IMR-90 (cell line): ENCODE data around the gene EDN2. TPM values are rescaled to one million over a fixed set of nuclear protein-coding genes. Genes with fewer than 3 reads are reported as not detected.

Experiments used
- ATAC-seq: fragments of 200-7000 bp; cut with Tn5 transposase; 2 replicates; pipeline ENCODE4 v1.9.1; 2020; ENCODE audit warnings: low read depth, mild to moderate bottlenecking, moderate library complexity
- BruUV-seq: library from RNA; stranded (reverse); fragments of 400-500 nt; replicated peaks from 2 replicates; lab custom pipeline; 2021; lab: Mats Ljungman, UMichigan
- CTCF ChIA-PET: fragments of 300-600 bp; formaldehyde crosslinking; extraction: SDS; loops from one replicate; lab custom pipeline; 2021; ENCODE audit warnings: antibody characterized with exemption; lab: Yijun Ruan, JAX
- POLR2A ChIA-PET: fragments of 300-600 bp; sonication (Branson Sonifier 250); formaldehyde crosslinking; loops from one replicate; lab custom pipeline; 2022; ENCODE audit warnings: antibody characterized with exemption; ENCODE audit not compliant: unreplicated experiment; lab: Charles Lee
- DNase-seq: peaks from one replicate; pipeline ENCODE4 v3.0.0; 2013
- H2AFZ ChIP-seq: replicated peaks from 2 replicates; pipeline ENCODE3; 2013; ENCODE audit warnings: low read length, mild to moderate bottlenecking; ENCODE audit not compliant: poor library complexity
- H2AK5ac ChIP-seq: 2 replicates; pipeline ENCODE4 v1.6.1; 2013; ENCODE audit warnings: low read depth, low read length, inconsistent platforms
- H2AK9ac ChIP-seq: replicated peaks from 2 replicates; pipeline ENCODE3; 2013; ENCODE audit warnings: mild to moderate bottlenecking, low read depth, low read length, moderate library complexity; ENCODE audit not compliant: poor library complexity
- H2BK120ac ChIP-seq: 2 replicates; pipeline ENCODE4 v1.6.1; 2013; ENCODE audit warnings: low read depth, low read length, inconsistent platforms
- H2BK15ac ChIP-seq: 3 replicates; pipeline ENCODE4 v1.6.1; 2013; ENCODE audit warnings: low read depth, low read length, inconsistent platforms
- H2BK20ac ChIP-seq: 2 replicates; pipeline ENCODE4 v1.6.1; 2013; ENCODE audit warnings: low read depth, mild to moderate bottlenecking, inconsistent platforms, low read length, moderate library complexity
- H2BK5ac ChIP-seq: 2 replicates; pipeline ENCODE4 v1.6.1; 2013; ENCODE audit warnings: mild to moderate bottlenecking, low read depth, low read length, inconsistent platforms; ENCODE audit not compliant: poor library complexity, severe bottlenecking
- H3K14ac ChIP-seq: replicated peaks from 2 replicates; pipeline ENCODE4 v1.6.1; 2013; ENCODE audit warnings: low read depth, low read length, inconsistent platforms
- H3K18ac ChIP-seq: 2 replicates; pipeline ENCODE4 v1.6.1; 2013; ENCODE audit warnings: low read depth, low read length, control low read depth
- H3K23ac ChIP-seq: 2 replicates; pipeline ENCODE4 v1.6.1; 2013; ENCODE audit warnings: low read depth, low read length, inconsistent platforms
- H3K27ac ChIP-seq: 2 replicates; pipeline ENCODE4 v1.5.1; 2013; ENCODE audit warnings: mild to moderate bottlenecking, control low read depth, low read length; ENCODE audit not compliant: insufficient read depth
- H3K27me3 ChIP-seq: 2 replicates; pipeline ENCODE4 v1.6.1; 2013; ENCODE audit warnings: low read length; ENCODE audit not compliant: control insufficient read depth, insufficient read depth
- H3K36me3 ChIP-seq: 2 replicates; pipeline ENCODE4 v1.6.1; 2013; ENCODE audit warnings: low read length, mixed read lengths; ENCODE audit not compliant: control insufficient read depth, insufficient read depth
- H3K4ac ChIP-seq: 2 replicates; pipeline ENCODE4 v1.6.1; 2013; ENCODE audit warnings: low read depth, low read length, inconsistent platforms
- H3K4me1 ChIP-seq: 2 replicates; pipeline ENCODE4 v1.6.1; 2013; ENCODE audit warnings: low read length, mixed read lengths; ENCODE audit not compliant: control insufficient read depth, insufficient read depth
- H3K4me2 ChIP-seq: 2 replicates; pipeline ENCODE4 v1.6.1; 2013; ENCODE audit warnings: low read depth, mild to moderate bottlenecking, control low read depth, low read length, moderate library complexity
- H3K4me3 ChIP-seq: 2 replicates; pipeline ENCODE4 v1.5.1; 2013; ENCODE audit warnings: low read depth, mild to moderate bottlenecking, control low read depth, low read length, moderate library complexity; ENCODE audit not compliant: insufficient read depth
- H3K56ac ChIP-seq: 2 replicates; pipeline ENCODE4 v1.6.1; 2013; ENCODE audit warnings: low read length, inconsistent platforms; ENCODE audit not compliant: insufficient read depth; ENCODE audit errors: extremely low read depth
- H3K79me1 ChIP-seq, 2 experiments: 2 replicates each; pipeline ENCODE4 v1.6.1; 2013; ENCODE audit warnings: low read length in 2 of 2, inconsistent platforms in 1 of 2, low read depth in 1 of 2
- H3K9ac ChIP-seq: 2 replicates; pipeline ENCODE4 v1.6.1; 2013; ENCODE audit warnings: low read depth, low read length, control low read depth
- H3K9me1 ChIP-seq: 2 replicates; pipeline ENCODE4 v1.6.1; 2013; ENCODE audit warnings: low read length, inconsistent platforms; ENCODE audit not compliant: insufficient read depth
- H3K9me3 ChIP-seq: 2 replicates; pipeline ENCODE4 v1.6.1; 2013; ENCODE audit warnings: low read length; ENCODE audit not compliant: control insufficient read depth, insufficient read depth
- H4K20me1 ChIP-seq: 2 replicates; pipeline ENCODE4 v1.6.1; 2013; ENCODE audit warnings: low read length, inconsistent platforms; ENCODE audit not compliant: insufficient read depth
- H4K5ac ChIP-seq: 2 replicates; pipeline ENCODE4 v1.6.1; 2013; ENCODE audit warnings: mild to moderate bottlenecking, low read depth, low read length, control low read depth
- H4K8ac ChIP-seq, 2 experiments: 2 replicates each; pipeline ENCODE4 v1.6.1; 2013; ENCODE audit warnings: low read depth in 2 of 2, low read length in 2 of 2, control low read depth in 1 of 2, inconsistent platforms in 1 of 2
- H4K91ac ChIP-seq: 2 replicates; pipeline ENCODE4 v1.6.1; 2013; ENCODE audit warnings: low read depth, low read length, inconsistent platforms; ENCODE audit not compliant: insufficient read depth
- BHLHE40 ChIP-seq: fragments of 150-350 bp; IDR thresholded peaks from 2 replicates; pipeline ENCODE4 v1.6.1; 2016; ENCODE audit warnings: mild to moderate bottlenecking, low read depth, low read length
- CEBPB ChIP-seq: IDR thresholded peaks from 2 replicates; pipeline ENCODE4 v1.6.1; 2012; ENCODE audit warnings: low read depth, low read length, improper control_type of control experiment
- CHD1 ChIP-seq: IDR thresholded peaks from 2 replicates; pipeline ENCODE4 v1.6.1; 2012; ENCODE audit warnings: low read depth, low read length, improper control_type of control experiment
- FOS ChIP-seq: fragments of 150-350 bp; IDR thresholded peaks from 2 replicates; pipeline ENCODE4 v1.6.1; 2016; ENCODE audit warnings: low read depth, low read length
- MAFK ChIP-seq: IDR thresholded peaks from 2 replicates; pipeline ENCODE4 v1.6.1; 2012; ENCODE audit warnings: low read depth, low read length, improper control_type of control experiment
- MAZ ChIP-seq: IDR thresholded peaks from 2 replicates; pipeline ENCODE4 v1.6.1; 2012; ENCODE audit warnings: low read depth, mild to moderate bottlenecking, low read length, improper control_type of control experiment, moderate library complexity, borderline replicate concordance
- MXI1 ChIP-seq: IDR thresholded peaks from 2 replicates; pipeline ENCODE4 v1.6.1; 2012; ENCODE audit warnings: low read depth, mild to moderate bottlenecking, low read length, moderate library complexity, borderline replicate concordance
- NFE2L2 ChIP-seq: fragments of 150-350 bp; IDR thresholded peaks from 2 replicates; pipeline ENCODE4 v1.6.1; 2016; ENCODE audit warnings: low read depth, mild to moderate bottlenecking, low read length
- POLR2A ChIP-seq: IDR thresholded peaks from 2 replicates; pipeline ENCODE4 v1.6.1; 2012; ENCODE audit warnings: mild to moderate bottlenecking, low read depth, low read length
- RAD21 ChIP-seq: IDR thresholded peaks from 2 replicates; pipeline ENCODE4 v1.6.1; 2012; ENCODE audit warnings: low read length, improper control_type of control experiment
- RCOR1 ChIP-seq: IDR thresholded peaks from 2 replicates; pipeline ENCODE4 v1.6.1; 2012; ENCODE audit warnings: mild to moderate bottlenecking, low read length, improper control_type of control experiment; ENCODE audit not compliant: insufficient replicate concordance
- RFX5 ChIP-seq: IDR thresholded peaks from 2 replicates; pipeline ENCODE4 v1.8.0; 2012; ENCODE audit warnings: low read depth, mild to moderate bottlenecking, low read length, moderate library complexity
- SMC3 ChIP-seq: fragments of 150-350 bp; IDR thresholded peaks from 2 replicates; pipeline ENCODE4 v1.6.1; 2016; ENCODE audit warnings: low read depth, mild to moderate bottlenecking, antibody characterized with exemption, low read length, moderate library complexity
- USF2 ChIP-seq: fragments of 150-350 bp; IDR thresholded peaks from 2 replicates; pipeline ENCODE4 v1.6.1; 2017; ENCODE audit warnings: mild to moderate bottlenecking, antibody characterized with exemption, low read length, low read depth
- WGBS, 2 experiments: methylation state at CpG; one replicate each; pipeline versions ENCODE4 v1.1.5 to v1.1.7; 2013; ENCODE audit warnings: missing lambda C conversion rate in 2 of 2; ENCODE audit not compliant: insufficient read length in 1 of 2; ENCODE audit errors: extremely low coverage in 2 of 2; 5-methylcytosine and 5-hydroxymethylcytosine counted together
- dilution Hi-C: fragments of 300-500 bp; cut with HindIII; formaldehyde crosslinking; loops from one replicate; pipeline ENCODE4 v1.14.3; 2018; ENCODE audit warnings: low sequenced_read_pairs; ENCODE audit not compliant: unreplicated experiment
- in situ Hi-C: fragments of 300-500 bp; cut with MboI; formaldehyde crosslinking; loops from 3 replicates; pipeline ENCODE4 v1.14.3; 2019; ENCODE audit warnings: low sequenced_read_pairs, inconsistent platforms, mixed read lengths
- intact Hi-C: fragments of 100-400 bp; cut with micrococcal nuclease; formaldehyde crosslinking; loops from 2 replicates; pipeline ENCODE4 v1.10.0; 2022
- polyA plus RNA-seq, 3 experiments: library from polyadenylated mRNA; depleted of rRNA; stranded (reverse); fragments of >200 nt; gene quantifications; 2 replicates each; pipeline ENCODE4 v1.2.3, GENCODE V29; 2012; ENCODE audit warnings: low replicate concordance in 1 of 3
- total RNA-seq: library from RNA; depleted of rRNA; stranded (reverse); fragments of >200 nt; gene quantifications from 2 replicates; pipeline ENCODE4 v1.2.3, GENCODE V29; 2012
- TF ChIP-seq, protein P1 (sequence below): conservative IDR thresholded peaks from 2 replicates; pipeline ENCODE4 v1.5.1; 2012; ENCODE audit warnings: mild to moderate bottlenecking, low read depth, low read length, improper control_type of control experiment
- TF ChIP-seq, protein P2 (sequence below): fragments of 150-350 bp; IDR thresholded peaks from 2 replicates; pipeline ENCODE4 v1.6.1; 2016; ENCODE audit warnings: low read depth, mild to moderate bottlenecking, low read length, moderate library complexity, borderline replicate concordance

Gene EDN2
- total and polyA plus RNA-seq, 2 of the 4 experiments (the other 2 are of a cell fraction), result 0.27 TPM; not detected in 1

DNA sequence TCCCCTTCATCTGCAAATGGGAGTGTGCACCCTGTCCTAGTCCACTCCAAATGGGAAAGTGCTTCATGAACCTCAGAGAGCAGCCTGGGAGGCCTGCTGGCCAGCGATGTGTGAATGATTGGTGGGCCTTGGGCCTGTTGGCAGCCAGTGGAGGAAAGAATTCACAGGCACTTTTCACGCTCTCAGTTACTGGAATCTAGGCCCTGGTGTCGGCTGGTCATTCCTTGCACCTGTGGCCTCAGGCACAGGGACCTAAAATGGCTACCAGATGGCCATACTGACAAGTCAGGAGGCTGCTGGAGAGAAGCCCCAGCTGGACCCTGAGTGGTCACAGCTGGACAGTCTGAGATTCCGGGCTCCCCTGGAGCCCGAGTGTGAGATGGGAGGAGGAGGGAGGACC, 18.4 kb upstream of the EDN2 start:
- WGBS, 2 experiments, result 29% methylated on average over 1 of the region's 5 CpGs; no CpG with 5 or more reads in 1 of the 2 experiments
- Histone ChIP-seq H3K56ac (no peak overlapping the region), H3K27me3 (no peaks in the 10 kb centered on the region), H2AK5ac (0 out of 2 replicates have a peak overlapping the region, but pooled peaks have one; percentile 9), H3K9ac (no peak overlapping the region), H2BK15ac (no peak overlapping the region), H4K5ac (no peak overlapping the region), H4K91ac (no peak overlapping the region), H3K4me2 (no peak overlapping the region), H3K4me1 (peaks cover 2% of the 10 kb centered on the region; the same call in 1 of the 2 replicates), H3K23ac (no peak overlapping the region), H2BK5ac (no peak overlapping the region), H2BK20ac (no peak overlapping the region), H4K20me1 (no peaks in the 10 kb centered on the region), H3K9me3 (no peaks in the 10 kb centered on the region), H2BK120ac (no peak overlapping the region), H3K18ac (no peak overlapping the region), H4K8ac (no peak overlapping the region), H3K27ac (no peak overlapping the region), H3K36me3 (no peaks in the 10 kb centered on the region), H3K4ac (no peak overlapping the region), H3K4me3 (no peak overlapping the region), H3K9me1 (peaks cover 2% of the 10 kb centered on the region; the same call in 1 of the 2 replicates), H3K79me1 (no peaks in the 10 kb centered on the region), H2AFZ (peak overlapping the region; percentile 67), H3K14ac (no peak overlapping the region), H2AK9ac (peak overlapping the region; percentile 14)
- in situ Hi-C loops, result no loop called here
- intact Hi-C loops, result no loop called here
- dilution Hi-C loops, result no loop called here
- POLR2A ChIA-PET, result no interaction called here
- CTCF ChIA-PET, result no interaction called here
- TF ChIP-seq SMC3, result no peak
- TF ChIP-seq MAFK, result no peak
- no peak for TF ChIP-seq MAZ
- TF ChIP-seq RFX5, result no peak
- TF ChIP-seq USF2, result no peak
- TF ChIP-seq POLR2A, result no peak
- TF ChIP-seq CHD1, result no peak
- TF ChIP-seq, protein P1, sequence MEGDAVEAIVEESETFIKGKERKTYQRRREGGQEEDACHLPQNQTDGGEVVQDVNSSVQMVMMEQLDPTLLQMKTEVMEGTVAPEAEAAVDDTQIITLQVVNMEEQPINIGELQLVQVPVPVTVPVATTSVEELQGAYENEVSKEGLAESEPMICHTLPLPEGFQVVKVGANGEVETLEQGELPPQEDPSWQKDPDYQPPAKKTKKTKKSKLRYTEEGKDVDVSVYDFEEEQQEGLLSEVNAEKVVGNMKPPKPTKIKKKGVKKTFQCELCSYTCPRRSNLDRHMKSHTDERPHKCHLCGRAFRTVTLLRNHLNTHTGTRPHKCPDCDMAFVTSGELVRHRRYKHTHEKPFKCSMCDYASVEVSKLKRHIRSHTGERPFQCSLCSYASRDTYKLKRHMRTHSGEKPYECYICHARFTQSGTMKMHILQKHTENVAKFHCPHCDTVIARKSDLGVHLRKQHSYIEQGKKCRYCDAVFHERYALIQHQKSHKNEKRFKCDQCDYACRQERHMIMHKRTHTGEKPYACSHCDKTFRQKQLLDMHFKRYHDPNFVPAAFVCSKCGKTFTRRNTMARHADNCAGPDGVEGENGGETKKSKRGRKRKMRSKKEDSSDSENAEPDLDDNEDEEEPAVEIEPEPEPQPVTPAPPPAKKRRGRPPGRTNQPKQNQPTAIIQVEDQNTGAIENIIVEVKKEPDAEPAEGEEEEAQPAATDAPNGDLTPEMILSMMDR, result no peak
- TF ChIP-seq CEBPB, result no peak
- no peak for TF ChIP-seq NFE2L2
- no peak for TF ChIP-seq MXI1
- no peak for TF ChIP-seq FOS
- TF ChIP-seq, protein P2, sequence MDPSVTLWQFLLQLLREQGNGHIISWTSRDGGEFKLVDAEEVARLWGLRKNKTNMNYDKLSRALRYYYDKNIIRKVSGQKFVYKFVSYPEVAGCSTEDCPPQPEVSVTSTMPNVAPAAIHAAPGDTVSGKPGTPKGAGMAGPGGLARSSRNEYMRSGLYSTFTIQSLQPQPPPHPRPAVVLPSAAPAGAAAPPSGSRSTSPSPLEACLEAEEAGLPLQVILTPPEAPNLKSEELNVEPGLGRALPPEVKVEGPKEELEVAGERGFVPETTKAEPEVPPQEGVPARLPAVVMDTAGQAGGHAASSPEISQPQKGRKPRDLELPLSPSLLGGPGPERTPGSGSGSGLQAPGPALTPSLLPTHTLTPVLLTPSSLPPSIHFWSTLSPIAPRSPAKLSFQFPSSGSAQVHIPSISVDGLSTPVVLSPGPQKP, result no peak
- no peak for TF ChIP-seq RCOR1
- TF ChIP-seq BHLHE40, result no peak
- TF ChIP-seq RAD21, result no peak
- no TSS peak for BruUV-seq
- ATAC-seq (no peak), DNase-seq (no peak)
